Breast epithelium (tissue), 3 donors: ENCODE measurements around the gene CDH13.

ENCODE experiments used
- POLR2A ChIP-seq: fragments of 450-650 bp; IDR thresholded peaks from one replicate; pipeline ENCODE4 v1.6.1; 2016; ENCODE audit warnings: antibody characterized with exemption, mild to moderate bottlenecking, moderate library complexity
- TF ChIP-seq, protein P1 (sequence below), 3 donors: fragments of 450-650 bp; IDR thresholded peaks; one replicate each; pipeline ENCODE4 v1.5.1; 2016 to 2017; ENCODE audit warnings: antibody characterized with exemption in 3 of 3, mild to moderate bottlenecking in 3 of 3, moderate library complexity in 3 of 3

DNA sequence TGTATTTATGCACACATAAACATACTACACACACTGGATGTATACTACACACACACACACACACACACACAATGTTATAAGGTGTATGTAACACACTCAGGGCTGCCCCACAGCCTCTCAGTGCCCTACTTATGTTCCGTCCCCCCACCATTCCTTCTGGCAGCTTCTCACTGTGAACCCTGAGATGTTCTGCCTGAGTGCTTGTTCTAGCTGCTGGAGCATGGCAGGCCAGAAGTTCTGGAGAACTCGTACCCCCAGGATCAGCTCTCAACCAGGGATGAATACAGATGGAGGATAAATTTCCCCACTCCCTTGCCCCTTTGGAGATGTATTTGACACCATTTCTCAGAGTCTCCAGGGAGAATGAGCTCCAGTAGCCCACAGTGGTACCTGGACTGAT lies 76.4 kb downstream of the CDH13 start:
- TF ChIP-seq, protein P1, sequence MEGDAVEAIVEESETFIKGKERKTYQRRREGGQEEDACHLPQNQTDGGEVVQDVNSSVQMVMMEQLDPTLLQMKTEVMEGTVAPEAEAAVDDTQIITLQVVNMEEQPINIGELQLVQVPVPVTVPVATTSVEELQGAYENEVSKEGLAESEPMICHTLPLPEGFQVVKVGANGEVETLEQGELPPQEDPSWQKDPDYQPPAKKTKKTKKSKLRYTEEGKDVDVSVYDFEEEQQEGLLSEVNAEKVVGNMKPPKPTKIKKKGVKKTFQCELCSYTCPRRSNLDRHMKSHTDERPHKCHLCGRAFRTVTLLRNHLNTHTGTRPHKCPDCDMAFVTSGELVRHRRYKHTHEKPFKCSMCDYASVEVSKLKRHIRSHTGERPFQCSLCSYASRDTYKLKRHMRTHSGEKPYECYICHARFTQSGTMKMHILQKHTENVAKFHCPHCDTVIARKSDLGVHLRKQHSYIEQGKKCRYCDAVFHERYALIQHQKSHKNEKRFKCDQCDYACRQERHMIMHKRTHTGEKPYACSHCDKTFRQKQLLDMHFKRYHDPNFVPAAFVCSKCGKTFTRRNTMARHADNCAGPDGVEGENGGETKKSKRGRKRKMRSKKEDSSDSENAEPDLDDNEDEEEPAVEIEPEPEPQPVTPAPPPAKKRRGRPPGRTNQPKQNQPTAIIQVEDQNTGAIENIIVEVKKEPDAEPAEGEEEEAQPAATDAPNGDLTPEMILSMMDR (IDR thresholded peaks at IDR 0.05), result no peak
- TF ChIP-seq POLR2A, result no peak
